HG03045 (cell line): ENCODE measurements around the gene ARHGAP21.
"Not testable (repeated sequence)": the region's sequence is repeated elsewhere in the genome, so short reads cannot be mapped to it uniquely, and the experiment has no call there.

ENCODE experiments used
- ATAC-seq: cut with Tn5 transposase; IDR thresholded peaks from one replicate; pipeline ENCODE4 v1.9.1; 2021; ENCODE audit warnings: mild to moderate bottlenecking, moderate library complexity; ENCODE audit not compliant: unreplicated experiment

Gene ARHGAP21

DNA sequence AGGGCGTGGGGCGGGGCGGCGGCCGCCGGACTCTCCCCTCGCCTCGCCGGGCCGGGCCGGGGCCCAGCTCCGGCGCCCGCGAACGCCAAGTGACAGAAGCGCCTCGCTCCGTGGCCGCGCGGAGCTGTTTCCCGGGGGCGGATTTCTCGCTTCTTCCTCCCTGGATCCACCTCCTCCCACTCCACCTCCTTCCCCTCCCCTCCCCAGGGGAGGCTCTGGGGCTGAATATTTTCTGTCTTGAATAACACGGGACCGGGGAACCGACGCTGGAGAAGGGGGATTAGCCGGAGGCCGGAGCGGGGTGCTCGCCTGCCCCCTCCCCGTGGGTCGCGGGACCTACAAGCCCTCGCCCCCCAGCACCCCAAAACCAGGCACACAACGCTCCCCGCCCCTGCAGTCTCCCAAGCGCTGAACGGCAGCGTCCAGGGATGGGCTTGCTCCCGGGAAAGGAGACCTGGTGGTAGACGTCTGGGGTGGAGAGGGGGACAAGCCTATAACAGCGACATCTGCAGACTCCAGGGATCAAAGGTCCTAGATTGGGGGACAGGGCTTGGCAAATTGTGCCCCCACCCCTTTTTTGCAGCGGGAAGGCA, at the start of gene ARHGAP21:
TSS of gene ARHGAP21 (minus strand) at position 100 of the 593 bp plus-strand sequence. CDS start 1,988 bp downstream, outside the sequence.
- no peak for ATAC-seq

DNA sequence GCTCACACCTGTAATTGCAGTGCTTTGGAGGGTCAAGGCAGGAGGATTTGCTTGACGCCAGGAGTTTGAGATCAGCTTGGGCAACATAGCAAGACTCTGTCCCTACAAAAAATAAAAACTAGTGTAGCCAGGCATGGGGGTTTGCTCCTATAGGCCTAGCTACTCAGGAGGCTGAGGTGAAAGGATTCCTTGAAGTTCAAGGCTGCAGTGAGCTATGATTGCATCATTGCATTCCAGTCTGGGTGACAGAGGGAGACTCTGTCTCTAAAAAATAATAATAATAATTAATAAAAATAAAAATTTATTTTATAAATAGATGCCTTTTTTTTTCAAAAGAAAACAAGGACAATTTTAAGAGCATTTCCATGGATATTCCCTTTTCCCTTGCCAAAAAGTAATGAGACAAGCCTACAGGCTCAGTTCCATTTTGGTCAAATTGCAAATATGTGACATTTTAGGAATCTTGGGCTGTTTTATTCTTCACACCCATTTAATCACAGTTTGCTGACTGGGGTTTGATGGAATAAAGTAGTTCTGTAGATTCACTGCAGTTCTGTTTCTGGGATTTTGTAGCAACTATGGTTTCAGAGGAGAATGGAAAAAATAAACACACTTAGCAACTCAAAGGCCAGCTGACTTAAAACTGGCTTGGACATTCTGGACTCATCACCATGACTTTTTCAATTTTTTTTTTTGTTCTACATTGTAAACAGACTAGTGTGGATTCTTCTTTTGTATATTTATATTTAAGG, 48.4 kb upstream of the ARHGAP21 start:
- no peak for ATAC-seq

GRCh38 chr10:24764991-24765390, 41.3 kb upstream of the ARHGAP21 start:
- ATAC-seq: not testable (repeated sequence)

GRCh38 chr10:24762966-24763623, 39.4 kb upstream of the ARHGAP21 start:
- ATAC-seq: no peak

GRCh38 chr10:24762161-24762924, 38.7 kb upstream of the ARHGAP21 start:
- no peak for ATAC-seq

GRCh38 chr10:24759672-24760071, 36.0 kb upstream of the ARHGAP21 start:
- no peak for ATAC-seq

DNA sequence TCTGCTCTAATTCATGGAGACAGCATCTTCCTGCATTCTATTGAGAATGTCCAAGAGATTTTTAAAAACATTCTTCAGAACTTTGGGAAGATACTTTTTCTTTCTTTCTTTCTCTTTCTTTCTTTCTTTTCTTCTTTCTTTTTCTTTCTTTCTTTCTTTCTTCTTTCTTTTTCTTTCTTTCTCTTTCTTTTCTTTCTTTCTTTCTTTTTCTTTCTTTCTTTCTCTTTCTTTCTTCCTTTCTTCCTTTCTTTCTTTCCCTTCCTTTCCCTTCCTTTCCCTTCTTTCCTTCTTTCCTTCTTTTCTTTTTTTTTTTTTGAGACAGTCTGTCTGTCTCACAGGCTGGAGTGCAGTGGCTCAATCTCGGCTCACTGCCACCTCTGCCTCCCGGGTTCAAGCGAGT, 34.6 kb upstream of the ARHGAP21 start:
- ATAC-seq: not testable (repeated sequence)

DNA sequence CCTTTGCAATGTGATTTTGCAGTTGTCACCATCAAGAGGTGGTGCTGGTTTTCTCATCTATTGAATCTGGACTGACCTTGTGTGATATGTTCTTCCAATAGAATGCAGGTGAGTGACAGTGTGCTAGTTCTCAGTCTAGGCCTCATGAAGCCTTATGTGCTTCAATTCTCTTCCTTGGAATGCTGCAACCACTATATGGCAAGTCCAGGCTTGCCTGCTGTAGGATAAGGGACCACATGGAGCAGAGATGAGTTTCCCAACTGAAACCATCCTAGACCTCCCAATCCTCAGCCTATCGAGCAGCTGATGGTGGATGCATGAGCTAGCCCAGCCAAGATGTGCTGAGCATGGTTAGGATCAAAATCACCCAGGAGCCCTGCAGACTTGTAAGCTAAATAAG, 32.6 kb upstream of the ARHGAP21 start:
- no peak for ATAC-seq

DNA sequence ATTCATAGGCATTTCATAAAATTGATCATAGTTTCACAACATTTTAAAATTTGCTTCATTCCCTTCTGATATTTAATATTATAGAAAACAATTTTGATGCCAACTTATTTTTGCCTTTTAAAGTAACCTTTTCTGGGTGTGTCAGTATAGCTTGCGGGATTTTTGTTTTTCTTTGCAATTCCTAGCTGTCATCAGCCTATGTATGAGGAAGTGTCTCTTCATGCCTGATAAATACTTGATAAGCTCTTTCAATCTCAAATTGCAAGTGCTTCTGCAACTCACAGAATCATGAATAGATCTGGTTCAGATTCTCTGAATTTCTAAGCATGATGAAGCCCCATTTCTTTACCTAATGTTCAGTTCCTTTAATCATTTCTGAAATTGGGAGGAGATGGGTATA, 28.0 kb upstream of the ARHGAP21 start:
- ATAC-seq: no peak

- ATAC-seq: no peak
Observed at GRCh38 chr10:24750695-24751094, 27.0 kb upstream of the ARHGAP21 start.

DNA sequence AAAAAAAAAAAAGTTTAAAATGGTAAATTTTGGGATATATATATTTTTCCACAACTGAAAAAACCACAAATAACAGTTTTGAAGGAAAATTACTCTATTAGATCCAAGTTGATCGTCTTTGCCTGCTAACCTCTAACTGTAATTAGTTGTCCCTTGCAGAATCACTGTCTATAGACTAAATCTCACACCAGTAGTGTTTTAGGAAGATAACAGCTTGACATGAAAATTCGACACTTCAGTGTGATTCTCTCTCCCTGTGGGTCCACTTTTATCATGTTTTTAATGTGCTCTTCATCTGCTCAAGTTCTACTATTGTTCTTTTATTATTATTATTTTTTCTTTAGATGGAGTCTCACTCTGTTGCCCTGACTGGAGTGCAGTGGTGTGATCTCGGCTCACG, 24.5 kb upstream of the ARHGAP21 start:
- no peak for ATAC-seq

DNA sequence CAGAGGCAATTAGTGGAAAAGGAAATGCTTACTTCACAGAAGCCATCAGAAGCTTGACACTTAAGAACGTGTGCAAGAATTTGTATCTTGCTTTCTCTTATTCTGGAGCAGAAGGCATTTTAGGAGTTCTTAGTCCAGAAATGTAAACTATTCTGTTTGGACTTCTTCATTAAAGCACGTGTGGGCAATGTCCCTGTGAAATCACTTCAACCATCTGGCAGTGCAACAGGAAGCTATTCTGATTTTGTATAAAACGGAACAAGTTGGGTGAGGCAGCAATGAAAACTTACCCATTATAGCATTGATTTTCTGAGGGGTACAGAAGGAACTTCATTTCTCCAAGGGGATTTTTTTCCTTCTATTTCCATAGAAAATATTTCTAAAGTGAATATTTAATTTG, 21.3 kb upstream of the ARHGAP21 start:
- no peak for ATAC-seq

- no peak for ATAC-seq
Observed at GRCh38 chr10:24740714-24741113, 17.0 kb upstream of the ARHGAP21 start.

- ATAC-seq: no peak
Observed at GRCh38 chr10:24737001-24737400, 13.3 kb upstream of the ARHGAP21 start.

- ATAC-seq: no peak
Observed at GRCh38 chr10:24731942-24732341, 8.3 kb upstream of the ARHGAP21 start.

GRCh38 chr10:24730811-24731210, 7.1 kb upstream of the ARHGAP21 start:
- ATAC-seq: no peak

DNA sequence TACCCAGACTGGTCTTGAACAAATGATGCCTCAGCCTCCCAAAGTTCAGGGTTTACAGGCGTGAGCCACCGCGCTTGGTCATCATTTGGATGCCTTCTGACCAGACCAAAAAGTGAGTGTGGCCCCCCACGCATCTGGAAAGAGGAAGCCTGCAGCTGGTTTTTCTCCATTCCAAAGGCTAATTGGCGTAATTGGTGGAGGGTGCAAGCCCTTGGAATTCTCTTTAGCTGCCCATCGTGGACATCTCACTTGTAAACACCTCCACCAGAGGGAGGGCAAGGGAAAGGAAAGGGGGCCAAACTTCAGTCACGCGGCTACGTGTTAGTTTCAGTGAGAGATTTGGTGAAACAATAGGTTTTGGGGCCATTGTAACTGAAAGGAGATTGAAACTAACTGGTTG, 4.1 kb upstream of the ARHGAP21 start:
- ATAC-seq: no peak

GRCh38 chr10:24726626-24727025, 2.9 kb upstream of the ARHGAP21 start:
- ATAC-seq: no peak

DNA sequence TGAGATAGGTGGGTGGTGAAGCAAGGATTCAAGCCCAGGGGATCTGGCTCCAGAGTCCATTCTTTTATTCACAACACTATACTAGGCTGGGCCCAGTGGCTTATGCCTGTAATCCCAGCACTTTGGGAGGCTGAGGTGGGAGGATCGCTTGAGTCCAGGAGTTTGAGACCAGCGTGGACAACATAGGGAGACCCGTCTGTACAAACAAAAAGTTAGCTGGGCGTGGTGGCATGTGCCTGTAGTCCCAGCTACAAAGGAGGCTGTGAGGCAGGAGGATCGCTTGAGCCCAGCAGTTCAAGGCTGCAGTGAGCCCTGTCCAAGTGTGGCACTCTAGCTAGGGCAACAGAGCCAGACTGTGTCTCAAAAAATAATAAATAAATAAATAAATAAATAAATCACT, 2.3 kb upstream of the ARHGAP21 start:
- ATAC-seq: not testable (repeated sequence)

DNA sequence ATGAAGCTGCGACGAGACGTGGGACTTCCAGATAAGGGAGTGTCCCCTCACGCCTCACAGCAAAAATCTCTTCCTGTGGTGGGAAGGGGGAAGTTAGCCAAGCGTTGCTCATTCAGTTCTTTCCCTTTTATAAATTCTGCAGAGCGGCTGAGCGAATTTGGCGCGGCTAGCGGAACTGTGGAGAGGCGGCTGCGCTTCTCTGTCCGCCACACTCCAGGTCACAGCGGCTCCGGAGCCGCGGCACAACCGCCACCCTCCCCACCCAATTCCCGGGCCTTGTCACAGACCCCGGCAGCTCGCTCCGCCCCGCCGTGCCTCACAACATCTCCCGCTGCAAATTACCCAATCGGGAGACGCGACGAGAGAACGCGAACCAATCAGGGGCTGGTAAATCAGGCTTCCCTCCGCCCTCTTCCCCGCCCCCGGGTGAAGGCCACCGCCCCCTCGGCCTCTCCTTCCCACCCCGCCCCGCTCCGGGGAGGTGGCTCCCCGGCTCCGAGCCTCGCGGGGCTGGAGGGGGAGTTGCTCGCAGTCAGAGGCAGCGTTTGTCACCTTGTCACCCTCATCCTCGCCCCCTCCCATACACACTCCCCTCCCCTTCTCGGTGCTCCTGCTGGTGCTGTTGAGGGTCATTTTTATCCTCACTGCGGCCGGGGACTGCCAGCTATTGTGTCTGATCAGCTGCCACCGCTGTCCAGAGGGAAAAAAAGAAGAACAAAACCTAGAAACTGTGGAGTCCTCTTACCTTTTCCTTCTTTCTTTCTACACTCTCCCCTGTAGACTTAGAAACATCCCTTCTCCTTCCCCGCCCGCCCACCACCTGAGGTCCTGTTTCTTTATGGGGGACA, 918 bp upstream of the ARHGAP21 start:
- ATAC-seq: peak; percentile 87
